SK-N-SH (cell line): ENCODE measurements around the gene INO80C.

Source experiments
- SMC3 ChIP-seq: IDR thresholded peaks from 2 replicates; pipeline ENCODE4 v1.6.1; 2012; ENCODE audit warnings: low read depth, low read length, improper control_type of control experiment
- ZBTB33 ChIP-seq: IDR thresholded peaks from 2 replicates; pipeline ENCODE4 v1.4.0; 2012; ENCODE audit warnings: low read depth, borderline replicate concordance

- TF ChIP-seq ZBTB33 (no peak), SMC3 (no peak)
Observed at GRCh38 chr18:35470435-35470834, 27.3 kb downstream of the INO80C start.
